GM19193 (cell line): ENCODE data around the gene ASXL1.

ENCODE experiments used
- POLR2A ChIP-seq: IDR thresholded peaks from 4 replicates; pipeline ENCODE4 v1.6.1; 2011; ENCODE audit not compliant: insufficient read depth, insufficient read length; ENCODE audit errors: extremely low read depth

The ASXL1 gene

GRCh38 chr20:32382102-32382950 is 24.2 kb downstream of the ASXL1 start:
- TF ChIP-seq POLR2A: no peak

- no peak for TF ChIP-seq POLR2A
Observed at GRCh38 chr20:32385541-32385940, 27.4 kb downstream of the ASXL1 start.

GRCh38 chr20:32386091-32386490 is 28.0 kb downstream of the ASXL1 start:
- TF ChIP-seq POLR2A: no peak

GRCh38 chr20:32387252-32387651 is 29.1 kb downstream of the ASXL1 start:
- no peak for TF ChIP-seq POLR2A

GRCh38 chr20:32391003-32391402 is 32.9 kb downstream of the ASXL1 start:
- TF ChIP-seq POLR2A: no peak

- TF ChIP-seq POLR2A: no peak
Observed at GRCh38 chr20:32395066-32395465, 36.9 kb downstream of the ASXL1 start.

- no peak for TF ChIP-seq POLR2A
Observed at GRCh38 chr20:32396646-32397160, 38.6 kb downstream of the ASXL1 start.

GRCh38 chr20:32397567-32398084 is 39.5 kb downstream of the ASXL1 start:
- TF ChIP-seq POLR2A: no peak

GRCh38 chr20:32400476-32400875 is 42.3 kb downstream of the ASXL1 start:
- TF ChIP-seq POLR2A: no peak

GRCh38 chr20:32404017-32404416 is 45.9 kb downstream of the ASXL1 start:
- TF ChIP-seq POLR2A: no peak

- TF ChIP-seq POLR2A: no peak
Observed at GRCh38 chr20:32406701-32407100, 48.6 kb downstream of the ASXL1 start.

GRCh38 chr20:32411955-32412706 is 54.0 kb downstream of the ASXL1 start:
- TF ChIP-seq POLR2A: no peak

GRCh38 chr20:32415494-32415893 is 57.4 kb downstream of the ASXL1 start:
- TF ChIP-seq POLR2A: no peak

GRCh38 chr20:32416206-32416605 is 58.1 kb downstream of the ASXL1 start:
- no peak for TF ChIP-seq POLR2A

- TF ChIP-seq POLR2A: no peak
Observed at GRCh38 chr20:32418376-32418775, 60.2 kb downstream of the ASXL1 start.
